Measurements from ENCODE around the gene CDS1. TPM values are rescaled to one million over a fixed set of nuclear protein-coding genes. Genes with fewer than 3 reads are reported as not detected.

Gene CDS1
- total and polyA plus RNA-seq, 8 donors, result 3.2 to 62.6 (median 6.7) TPM

GRCh38 chr4:84697615-84698201 is 114.8 kb downstream of the CDS1 start:
- WGBS, 5 donors, result 45 to 73% (median 51%) methylated on average over 4 of the region's 4 CpGs
- intact Hi-C loops (cut with DNase I; ENCODE audit: low total_unique reads), result no loop called here
- peaks cover 35 to 93% (median 90%) of the 10 kb centered on the region in 4 donors for H3K36me3 ChIP-seq

GRCh38 chr4:84699001-84699671 is 116.2 kb downstream of the CDS1 start:
- H3K4me1 ChIP-seq, result no peaks in the 10 kb centered on the region
- intact Hi-C loops (cut with DNase I; ENCODE audit: low total_unique reads), result no loop called here
- H3K4me3 ChIP-seq, result no peak overlapping the region
- 71 to 91% (median 80%) methylated on average over 6 of the region's 6 CpGs for WGBS, 5 donors
- H3K9me3 ChIP-seq, result no peaks in the 10 kb centered on the region
- H3K36me3 ChIP-seq, result peaks cover 22 to 93% (median 90%) of the 10 kb centered on the region in 4 donors
- no peak overlapping the region for H3K27ac ChIP-seq
- DNase-seq, result no peak
- no peaks in the 10 kb centered on the region for H3K27me3 ChIP-seq
- no peak for TF ChIP-seq EP300 (IDR thresholded peaks at IDR 0.05)
- no peak for TF ChIP-seq CTCF (IDR thresholded peaks at IDR 0.05)
- no peak for TF ChIP-seq POLR2AphosphoS5 (IDR thresholded peaks at IDR 0.05)
- no peak for TF ChIP-seq POLR2A (IDR thresholded peaks at IDR 0.05)

More at GRCh38 chr4:84697615-84698201, 114.8 kb downstream of the CDS1 start:
- H3K9me3 ChIP-seq, result no peaks in the 10 kb centered on the region
- no peaks in the 10 kb centered on the region for H3K27me3 ChIP-seq
- H3K27ac ChIP-seq, result no peak overlapping the region
- TF ChIP-seq POLR2AphosphoS5 (IDR thresholded peaks at IDR 0.05) (no peak), EP300 (IDR thresholded peaks at IDR 0.05) (no peak), CTCF (IDR thresholded peaks at IDR 0.05) (no peak)
- no peaks in the 10 kb centered on the region for H3K4me1 ChIP-seq
- no peak for DNase-seq
- no peak overlapping the region for H3K4me3 ChIP-seq

Small RNA genes within 50 kb of the gene (small RNA-seq; reads per million reads assigned to genes)
- gene RN7SL552P (0 reads per million in 4 donors), gene RPL3P13 (0 reads per million in 4 donors)

Other genes with a start within 250 kb of the CDS1 start
- gene NKX6-1, start 83.8 kb upstream of the CDS1 start, total RNA-seq, result 1 to 10 TPM in 1 of 5 donors, not detected in 4; 1.1 TPM
- 1 to 10 TPM in 1 of 3 donors, not detected in 2; 5.2 TPM for gene NKX6-1, start 83.8 kb upstream of the CDS1 start, polyA plus RNA-seq

Data from stomach (tissue), 9 donors.